GM19395 (cell line): ENCODE results near the gene HP.

Experiments used
- ATAC-seq: cut with Tn5 transposase; IDR thresholded peaks from one replicate; pipeline ENCODE4 v1.9.1; 2021; ENCODE audit warnings: mild to moderate bottlenecking, moderate library complexity; ENCODE audit not compliant: unreplicated experiment

HP gene

DNA sequence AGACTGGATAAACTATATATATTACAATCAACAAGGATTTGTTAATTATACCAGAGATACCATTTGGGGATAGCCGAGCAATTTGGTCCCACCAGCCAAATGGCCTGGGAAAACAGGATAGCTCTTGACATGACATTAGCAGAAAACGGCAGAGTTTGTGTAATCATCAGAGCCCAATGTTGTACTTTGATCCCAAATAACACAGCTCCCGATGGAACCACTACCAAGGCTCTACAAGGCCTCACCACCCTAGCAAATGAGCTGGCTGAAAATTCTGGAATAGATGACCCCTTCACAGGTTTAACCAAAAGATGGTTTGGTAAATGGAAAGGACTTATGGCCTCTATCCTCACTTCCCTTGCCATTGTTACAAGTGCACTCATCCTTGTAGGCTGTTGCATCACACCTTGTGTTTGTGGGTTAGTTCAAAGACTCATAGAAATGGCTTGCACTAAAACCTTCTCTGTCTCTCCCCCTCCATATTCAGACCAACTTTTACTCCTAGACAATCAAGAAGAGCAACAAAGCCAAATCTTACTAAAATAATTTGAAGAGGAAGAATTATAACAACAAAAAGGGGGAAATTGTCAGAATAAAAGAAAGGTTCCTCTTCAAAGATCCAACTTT, 29.6 kb downstream of the HP start:
- no peak for ATAC-seq

DNA sequence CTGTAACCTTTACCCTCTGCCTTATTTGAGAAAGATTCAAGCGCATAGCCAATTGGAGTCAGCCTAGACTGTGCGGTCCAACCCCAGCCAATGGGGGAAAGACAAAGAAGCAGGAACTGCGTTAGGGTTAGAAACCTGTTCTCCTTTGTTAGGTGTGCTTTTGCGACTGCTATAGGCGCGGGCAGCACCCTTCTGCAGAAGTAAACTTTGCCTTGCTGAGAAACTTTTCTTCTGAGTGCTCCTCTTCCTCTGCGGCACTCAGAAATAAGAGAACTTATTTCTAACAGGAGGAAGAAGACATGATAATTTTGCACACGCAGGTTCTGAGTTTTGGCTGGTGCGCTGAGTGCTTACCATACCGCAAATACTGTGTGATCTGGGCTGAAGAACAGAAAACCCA, 30.1 kb downstream of the HP start:
- no peak for ATAC-seq

DNA sequence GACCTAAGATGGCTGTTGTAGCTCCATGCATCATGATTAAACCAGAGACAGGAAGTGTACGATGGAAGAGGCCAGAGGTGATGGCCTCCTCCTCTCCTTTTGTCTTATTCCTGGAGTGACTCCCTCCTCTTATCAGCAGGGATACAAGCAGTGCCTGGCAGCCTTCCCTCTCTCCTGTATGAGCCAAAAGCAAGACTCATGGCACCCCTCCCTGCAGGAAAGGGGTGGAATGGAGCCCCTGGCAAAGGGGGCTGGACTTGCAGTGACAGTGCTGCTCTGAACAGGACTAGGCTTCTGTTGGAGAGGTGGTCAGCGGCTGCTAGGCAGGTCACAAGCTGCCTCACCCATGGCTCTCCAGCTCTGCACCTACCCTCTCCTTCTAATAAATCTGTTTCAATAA, 30.7 kb downstream of the HP start:
- no peak for ATAC-seq

DNA sequence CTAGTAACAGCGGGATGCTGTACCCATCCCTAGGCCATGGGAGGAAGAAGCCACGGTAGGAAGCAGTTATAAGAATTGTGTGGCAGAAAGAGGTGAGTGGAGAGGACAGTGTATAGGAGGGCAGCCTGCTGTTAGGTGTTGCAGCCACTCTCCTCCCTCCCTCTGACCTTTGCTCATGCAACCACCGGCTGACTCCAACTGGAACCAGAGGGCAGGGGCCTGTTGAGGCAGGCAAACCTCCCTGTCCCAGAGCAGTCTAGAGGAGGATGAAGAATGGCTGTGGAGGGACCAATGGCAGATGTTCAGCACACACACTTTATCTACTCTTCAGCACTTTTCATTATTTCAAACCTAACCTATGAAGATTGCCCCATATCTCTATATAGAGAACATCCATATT, 36.9 kb downstream of the HP start:
- no peak for ATAC-seq

DNA sequence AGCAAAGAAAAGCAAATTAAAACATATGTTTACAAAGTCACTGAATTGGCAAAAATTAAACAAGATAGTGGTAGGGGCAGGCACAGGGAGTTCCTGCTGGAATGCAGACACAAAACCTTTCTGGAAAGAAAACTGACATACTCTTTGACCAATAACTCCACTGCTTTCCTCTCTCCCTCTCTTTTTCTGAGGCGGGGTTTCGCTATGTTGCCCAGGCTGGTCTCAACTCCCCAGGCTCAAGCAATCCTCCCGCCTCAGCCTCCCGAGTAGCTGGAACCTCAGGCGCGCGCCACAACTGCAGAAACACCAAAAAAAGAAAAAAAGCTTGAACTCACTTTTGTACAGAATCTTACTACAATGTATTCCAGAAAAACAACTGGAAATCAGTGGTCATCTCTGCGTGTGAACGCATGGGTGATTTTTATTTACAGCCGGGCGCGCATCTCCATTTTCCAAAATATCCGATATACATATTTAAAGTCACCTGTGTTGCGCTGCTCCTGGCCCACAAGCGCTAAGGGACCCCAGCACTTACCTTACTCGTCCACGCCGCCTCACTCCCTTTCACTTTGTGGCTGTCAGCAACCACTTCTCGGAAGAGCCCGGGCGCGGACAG, 38.6 kb downstream of the HP start:
- no peak for ATAC-seq

DNA sequence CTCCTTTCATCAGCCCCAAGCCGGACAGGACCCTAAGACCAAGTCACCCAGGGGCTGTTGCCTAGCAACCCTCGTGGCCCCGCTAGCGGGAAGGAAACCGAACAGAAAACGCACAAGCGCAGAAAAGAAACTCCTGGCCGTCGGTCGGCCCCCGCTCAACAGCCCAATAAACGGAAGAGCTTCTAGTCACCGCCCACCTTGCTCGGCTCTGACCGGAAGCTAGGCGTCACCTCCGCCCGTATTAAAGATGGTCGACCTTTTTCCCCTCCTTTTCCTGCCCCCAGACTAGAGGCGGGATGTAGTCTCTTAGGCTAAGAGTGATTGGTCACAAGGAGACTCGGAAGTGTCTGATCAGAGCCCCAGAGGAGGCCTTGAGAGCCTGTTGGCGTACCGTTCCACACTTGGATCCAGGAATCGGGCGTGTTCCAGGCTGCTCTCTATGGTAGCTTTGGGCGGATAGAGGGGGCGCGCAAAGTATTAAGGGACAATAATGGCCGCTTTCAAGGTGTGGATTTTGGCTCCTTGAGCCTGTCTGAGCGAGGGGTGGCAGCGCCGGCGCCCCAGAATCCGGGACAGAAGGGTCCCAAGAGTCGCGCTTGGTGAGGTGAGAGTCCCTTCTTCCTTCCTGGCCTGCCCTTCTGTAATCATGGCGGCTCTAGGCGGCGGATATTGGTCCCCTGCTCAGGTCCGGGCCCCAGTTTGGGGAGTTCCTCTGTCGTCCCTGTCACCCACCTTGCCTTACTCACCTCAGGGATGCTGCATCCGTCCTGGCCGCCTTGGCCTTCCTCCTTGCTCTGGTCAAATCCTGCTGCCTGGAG, 39.4 kb downstream of the HP start, which contains the start of the genes DHX38 and TXNL4B:
DHX38 (plus strand) TSS at position 400 of the 818 bp plus-strand sequence. CDS start 2,311 bp downstream, outside the sequence.
TXNL4B (minus strand) TSS at position 173 of the 818 bp plus-strand sequence. CDS start 2,871 bp downstream, outside the sequence.
- peak; percentile 99 for ATAC-seq

DNA sequence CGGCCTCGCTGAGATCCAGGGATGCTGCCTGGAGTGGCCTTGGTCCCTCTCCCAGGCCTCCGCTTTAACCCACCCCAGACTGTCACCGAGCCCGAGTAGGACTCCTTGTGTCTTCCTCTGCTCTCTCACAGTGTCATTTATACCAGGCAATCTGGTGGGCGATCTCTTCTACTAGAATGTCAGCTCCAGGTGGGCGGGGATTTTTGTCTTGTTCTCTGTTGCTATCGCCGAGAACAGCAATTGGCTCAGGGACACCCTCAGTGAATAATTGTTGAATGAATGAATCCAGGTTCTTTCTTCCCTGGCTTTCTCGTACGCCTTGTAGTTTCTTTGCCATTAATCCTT, 39.9 kb downstream of the HP start:
- no peak for ATAC-seq

DNA sequence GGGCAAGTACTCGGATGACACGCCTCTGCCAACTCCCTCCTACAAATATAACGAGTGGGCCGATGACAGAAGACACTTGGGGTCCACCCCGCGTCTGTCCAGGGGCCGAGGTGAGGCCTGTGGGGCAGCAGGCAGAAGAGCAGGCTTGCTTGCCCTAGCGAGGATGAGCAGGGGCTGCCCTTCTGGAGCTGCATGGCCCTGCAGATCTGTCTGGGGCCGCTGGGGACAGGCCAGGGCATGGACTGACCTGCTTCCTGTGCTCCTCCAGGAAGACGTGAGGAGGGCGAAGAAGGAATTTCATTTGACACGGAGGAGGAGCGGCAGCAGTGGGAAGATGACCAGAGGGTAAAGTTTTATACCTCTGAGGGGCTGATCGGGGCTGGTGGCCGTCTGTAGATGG, 44.6 kb downstream of the HP start:
- ATAC-seq: no peak

DNA sequence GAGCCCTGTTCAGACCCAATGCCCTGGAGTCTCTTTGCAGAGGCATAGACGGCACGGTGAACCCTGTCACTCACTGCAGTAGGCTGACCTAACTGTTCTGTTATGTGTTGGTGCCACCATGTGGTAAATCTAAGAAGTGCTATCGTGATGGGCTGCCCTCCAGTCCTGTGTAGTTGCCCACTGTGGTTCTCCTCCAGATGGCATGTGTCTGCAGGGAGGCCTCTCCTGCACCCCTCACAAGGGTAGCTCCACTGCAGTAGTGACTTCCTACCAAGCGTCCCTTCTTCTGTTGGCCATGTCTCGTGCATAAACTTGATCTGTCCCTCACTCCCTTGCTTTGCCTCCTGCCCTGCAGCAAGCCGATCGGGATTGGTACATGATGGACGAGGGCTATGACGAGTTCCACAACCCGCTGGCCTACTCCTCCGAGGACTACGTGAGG, 45.1 kb downstream of the HP start:
- peak; percentile 82 for ATAC-seq

DNA sequence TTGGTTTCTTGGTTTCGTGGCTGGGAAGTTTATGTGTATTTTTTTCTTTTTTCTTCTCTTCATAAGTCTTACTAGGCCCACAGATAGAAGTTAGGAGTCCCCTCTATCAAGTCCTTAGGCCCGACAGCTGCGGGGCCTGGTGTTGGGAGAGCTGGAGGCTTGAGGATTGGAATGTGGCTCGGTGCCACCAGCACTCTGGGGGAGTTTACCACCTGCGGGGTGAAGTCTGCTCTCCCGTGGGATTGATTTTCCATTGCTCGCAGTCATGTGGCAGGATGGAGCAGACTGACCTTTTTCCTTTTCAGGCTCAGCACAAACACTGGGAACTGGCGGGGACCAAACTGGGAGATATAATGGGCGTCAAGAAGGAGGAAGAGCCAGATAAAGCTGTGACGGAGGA, 46.9 kb downstream of the HP start:
- ATAC-seq: no peak

DNA sequence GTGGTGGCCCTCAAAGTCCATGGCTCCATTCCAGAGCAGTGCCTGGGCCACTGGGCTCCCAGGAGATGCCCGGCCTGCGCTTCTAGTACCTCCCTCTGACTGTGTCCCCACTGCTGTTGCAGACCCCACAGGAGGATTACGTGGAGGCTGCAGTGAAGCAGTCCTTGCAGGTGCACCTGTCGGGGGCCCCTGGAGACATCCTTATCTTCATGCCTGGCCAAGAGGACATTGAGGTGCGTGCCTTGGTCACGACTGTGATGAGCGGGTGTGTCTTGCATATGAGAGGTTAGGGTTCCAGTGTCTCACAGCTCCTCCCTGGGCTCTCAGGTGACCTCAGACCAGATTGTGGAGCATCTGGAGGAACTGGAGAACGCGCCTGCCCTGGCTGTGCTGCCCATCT, 50.6 kb downstream of the HP start:
- no peak for ATAC-seq

DNA sequence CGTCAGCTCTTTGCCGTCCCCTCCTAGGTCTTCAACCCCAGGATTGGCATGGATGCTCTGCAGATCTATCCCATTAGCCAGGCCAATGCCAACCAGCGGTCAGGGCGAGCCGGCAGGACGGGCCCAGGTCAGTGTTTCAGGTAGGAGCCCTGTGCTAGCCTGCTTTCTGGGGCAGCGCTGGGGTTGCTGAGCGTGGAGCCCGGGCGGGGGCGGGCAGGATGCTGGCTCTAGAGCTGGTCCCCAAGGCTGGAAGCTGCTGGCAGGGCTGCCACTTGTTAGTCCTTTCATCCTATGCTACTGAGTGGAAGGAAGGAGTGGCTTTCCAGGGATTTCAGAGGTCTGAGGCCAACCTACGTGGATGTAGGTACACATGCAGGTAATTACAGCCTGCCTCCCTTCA, 51.7 kb downstream of the HP start:
- no peak for ATAC-seq

DNA sequence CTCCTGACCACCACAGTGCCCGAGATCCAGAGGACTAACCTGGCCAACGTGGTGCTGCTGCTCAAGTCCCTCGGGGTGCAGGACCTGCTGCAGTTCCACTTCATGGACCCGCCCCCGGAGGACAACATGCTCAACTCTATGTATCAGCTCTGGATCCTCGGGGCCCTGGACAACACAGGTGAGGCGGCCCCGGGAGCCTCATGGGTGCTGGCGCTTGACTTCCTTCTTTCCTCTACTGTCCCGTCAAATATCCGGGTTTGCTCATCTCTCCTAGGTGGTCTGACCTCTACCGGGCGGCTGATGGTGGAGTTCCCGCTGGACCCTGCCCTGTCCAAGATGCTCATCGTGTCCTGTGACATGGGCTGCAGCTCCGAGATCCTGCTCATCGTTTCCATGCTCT, 53.1 kb downstream of the HP start:
- no peak for ATAC-seq

DNA sequence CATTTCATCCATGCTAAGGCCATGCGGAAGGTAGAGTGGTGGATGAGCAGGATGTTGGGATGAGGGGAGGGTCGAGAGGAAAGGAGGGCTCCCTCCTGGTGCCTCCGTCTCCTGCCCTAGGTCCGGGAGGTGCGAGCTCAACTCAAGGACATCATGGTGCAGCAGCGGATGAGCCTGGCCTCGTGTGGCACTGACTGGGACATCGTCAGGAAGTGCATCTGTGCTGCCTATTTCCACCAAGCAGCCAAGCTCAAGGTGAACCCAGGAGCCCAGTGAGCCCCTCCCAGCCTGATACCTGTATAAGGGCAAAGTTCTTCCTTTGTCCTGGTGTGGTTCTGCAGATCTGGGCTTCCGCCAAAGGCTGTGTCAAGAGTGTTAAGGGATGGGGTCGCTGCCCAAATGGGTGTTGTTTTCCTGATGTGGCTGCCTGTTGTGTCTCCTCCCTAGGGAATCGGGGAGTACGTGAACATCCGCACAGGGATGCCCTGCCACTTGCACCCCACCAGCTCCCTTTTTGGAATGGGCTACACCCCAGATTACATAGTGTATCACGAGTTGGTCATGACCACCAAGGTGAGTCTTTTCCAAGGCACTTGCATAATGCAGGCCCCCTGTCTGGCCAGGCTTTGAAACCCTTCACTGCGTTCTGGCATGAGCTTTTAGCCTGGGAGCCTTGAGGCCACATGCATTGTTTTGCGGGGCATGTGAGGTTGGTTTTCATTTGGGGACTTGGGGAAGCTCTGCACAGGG, 54.2 kb downstream of the HP start:
- no peak for ATAC-seq

DNA sequence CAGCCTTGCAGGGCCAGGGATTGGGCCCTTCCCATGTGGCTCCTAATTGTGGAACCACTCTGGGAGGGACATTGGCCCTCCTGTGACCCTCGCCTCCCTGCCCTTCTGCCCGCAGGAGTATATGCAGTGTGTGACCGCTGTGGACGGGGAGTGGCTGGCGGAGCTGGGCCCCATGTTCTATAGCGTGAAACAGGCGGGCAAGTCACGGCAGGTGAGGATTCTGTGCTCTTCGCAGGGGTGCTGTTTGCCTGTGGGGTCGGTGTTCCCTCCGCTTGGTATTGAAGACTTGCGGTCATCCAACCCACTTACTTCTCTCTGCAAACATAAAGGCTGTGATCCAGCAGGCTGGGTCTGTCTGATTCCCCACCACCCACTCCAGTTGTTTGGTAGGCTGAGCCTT, 55.0 kb downstream of the HP start:
- no peak for ATAC-seq

DNA sequence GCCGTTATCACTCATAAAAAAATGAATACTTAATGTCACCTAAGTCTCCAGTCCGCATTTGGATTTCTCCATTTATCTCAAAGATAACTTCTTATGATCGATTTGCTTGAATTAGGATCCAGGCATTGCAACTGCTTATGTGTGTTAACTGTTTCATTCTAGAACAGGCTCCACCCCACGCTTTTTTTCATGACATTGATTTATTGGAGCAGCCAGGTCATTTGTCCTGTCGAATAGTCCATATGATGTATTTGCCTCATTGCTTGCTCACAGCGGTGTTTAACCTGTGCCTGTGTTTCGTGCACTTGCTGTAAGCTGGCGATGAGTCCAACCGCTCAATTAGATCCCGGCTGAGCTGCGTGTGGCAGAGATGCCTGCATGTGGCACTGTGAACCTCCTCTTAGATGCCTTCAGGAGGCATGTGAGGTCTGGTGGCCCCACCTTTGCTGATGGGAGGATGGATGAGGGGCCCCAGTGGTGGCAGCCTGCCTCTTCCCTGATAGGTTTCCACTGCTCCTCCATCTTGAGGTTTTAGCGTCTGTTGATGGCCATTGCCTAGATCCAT, 55.7 kb downstream of the HP start:
- no peak for ATAC-seq
